T-helper 1 cell treated with Interleukin-12 subunit alpha and Interleukin-12 subunit beta and Interleukin-4 antibody, amounts not matched to agents 30 μg/mL and 1 μg/mL, for 36 hours (primary cell): ENCODE measurements around the gene ADAMTS4.
A peak's percentile ranks its signal among the peaks of the same experiment; 100 is the strongest.

Source experiments
- H3K27ac Mint-ChIP-seq: one replicate; pipeline ENCODE4 v1.8.0; 2021; ENCODE audit warnings: mild to moderate bottlenecking, mixed read lengths
- H3K27me3 Mint-ChIP-seq: one replicate; pipeline ENCODE4 v1.8.0; 2021; ENCODE audit warnings: low read depth, mixed read lengths
- H3K36me3 Mint-ChIP-seq: one replicate; pipeline ENCODE4 v1.8.0; 2021; ENCODE audit warnings: low read depth, mixed read lengths
- H3K4me1 Mint-ChIP-seq: one replicate; pipeline ENCODE4 v1.8.0; 2021; ENCODE audit warnings: low read depth, mixed read lengths
- H3K4me3 Mint-ChIP-seq: one replicate; pipeline ENCODE4 v1.8.0; 2021; ENCODE audit warnings: mild to moderate bottlenecking, moderate library complexity, mixed read lengths
- H3K9me3 Mint-ChIP-seq: one replicate; pipeline ENCODE4 v1.8.0; 2021; ENCODE audit warnings: mixed read lengths

The ADAMTS4 gene

DNA sequence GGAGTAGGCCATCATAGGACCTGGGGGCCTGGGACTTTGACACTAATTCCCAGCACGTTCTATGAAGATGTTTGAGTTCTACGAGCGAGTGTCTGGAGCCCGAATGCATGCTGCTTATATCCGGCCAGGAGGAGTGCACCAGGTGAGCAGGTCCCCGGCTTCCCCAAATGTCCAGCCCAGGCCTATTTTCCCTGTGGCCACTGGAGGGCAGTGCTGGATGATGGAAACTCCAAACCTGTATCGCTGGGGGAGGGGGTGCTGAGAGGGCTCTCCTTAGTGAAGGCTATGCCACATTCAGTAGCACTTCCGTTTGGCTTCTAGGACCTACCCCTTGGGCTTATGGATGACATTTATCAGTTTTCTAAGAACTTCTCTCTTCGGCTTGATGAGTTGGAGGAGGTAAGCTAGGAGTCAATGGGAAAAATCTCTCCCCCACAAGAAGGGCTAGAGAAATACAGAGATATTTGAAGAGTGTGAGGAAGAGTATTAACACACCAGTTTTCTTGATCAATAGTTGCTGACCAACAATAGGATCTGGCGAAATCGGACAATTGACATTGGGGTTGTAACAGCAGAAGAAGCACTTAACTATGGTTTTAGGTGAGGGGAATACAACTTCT is 11.0 kb upstream of the ADAMTS4 start:
- Mint-ChIP-seq H3K27me3 (no peaks in the 10 kb centered on the region), H3K27ac (peak overlapping the region; percentile 27), H3K4me1 (peaks cover 33% of the 10 kb centered on the region), H3K9me3 (no peaks in the 10 kb centered on the region), H3K4me3 (no peak overlapping the region), H3K36me3 (peaks cover 62% of the 10 kb centered on the region)

GRCh38 chr1:161207173-161207572 is 8.3 kb upstream of the ADAMTS4 start:
- no peak overlapping the region for H3K27ac Mint-ChIP-seq
- no peaks in the 10 kb centered on the region for H3K9me3 Mint-ChIP-seq
- H3K36me3 Mint-ChIP-seq = peaks cover 59% of the 10 kb centered on the region
- no peaks in the 10 kb centered on the region for H3K27me3 Mint-ChIP-seq
- peaks cover 40% of the 10 kb centered on the region for H3K4me1 Mint-ChIP-seq
- H3K4me3 Mint-ChIP-seq = no peak overlapping the region

DNA sequence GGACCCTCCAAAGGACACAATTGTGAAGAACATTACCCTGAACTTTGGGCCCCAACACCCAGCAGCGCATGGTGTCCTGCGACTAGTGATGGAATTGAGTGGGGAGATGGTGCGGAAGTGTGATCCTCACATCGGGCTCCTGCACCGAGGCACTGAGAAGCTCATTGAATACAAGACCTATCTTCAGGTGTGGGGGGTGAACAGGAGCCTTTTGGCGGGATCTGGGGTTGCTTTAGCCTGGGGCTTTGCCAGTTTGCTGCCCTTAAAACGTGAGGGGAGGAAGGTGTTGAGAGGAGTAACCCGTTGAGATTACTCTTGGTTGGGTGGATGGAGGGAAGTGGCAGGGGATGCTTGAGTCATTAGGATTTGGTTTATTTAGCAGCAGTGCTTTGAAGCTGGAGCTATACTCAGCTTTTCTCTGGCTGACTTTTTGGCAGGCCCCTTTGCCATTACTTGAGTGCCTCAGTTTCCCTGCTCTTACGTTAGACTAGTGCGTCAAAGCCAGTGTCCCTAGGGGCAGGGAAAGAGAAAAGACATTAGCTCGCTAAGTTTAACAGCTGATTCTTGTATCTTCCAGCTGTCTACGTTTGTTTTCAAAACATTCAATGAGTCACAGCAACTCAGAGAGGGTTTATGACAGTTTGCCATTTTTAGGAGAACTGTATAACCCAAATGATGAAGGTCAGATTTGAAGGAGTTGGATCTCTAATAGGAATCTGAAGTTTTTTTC is 7.7 kb upstream of the ADAMTS4 start:
- H3K36me3 Mint-ChIP-seq = peaks cover 54% of the 10 kb centered on the region
- peak overlapping the region; percentile 38 for H3K27ac Mint-ChIP-seq
- H3K4me1 Mint-ChIP-seq = peaks cover 43% of the 10 kb centered on the region
- H3K4me3 Mint-ChIP-seq = no peak overlapping the region
- H3K9me3 Mint-ChIP-seq = no peaks in the 10 kb centered on the region
- H3K27me3 Mint-ChIP-seq = no peaks in the 10 kb centered on the region

GRCh38 chr1:161201836-161202712 is 3.2 kb upstream of the ADAMTS4 start, which contains the start of gene NDUFS2:
NDUFS2 (plus strand) TSS chr1:161202367; CDS start chr1:161202386, 19 bp downstream.
- peaks cover 34% of the 10 kb centered on the region for H3K36me3 Mint-ChIP-seq
- H3K4me1 Mint-ChIP-seq = peaks cover 62% of the 10 kb centered on the region
- H3K9me3 Mint-ChIP-seq = no peaks in the 10 kb centered on the region
- peak within 1 kb of the TSS; percentile 96 for H3K27ac Mint-ChIP-seq
- peak within 1 kb of the TSS; percentile 95 for H3K4me3 Mint-ChIP-seq
- H3K27me3 Mint-ChIP-seq = no peaks in the 10 kb centered on the region

DNA sequence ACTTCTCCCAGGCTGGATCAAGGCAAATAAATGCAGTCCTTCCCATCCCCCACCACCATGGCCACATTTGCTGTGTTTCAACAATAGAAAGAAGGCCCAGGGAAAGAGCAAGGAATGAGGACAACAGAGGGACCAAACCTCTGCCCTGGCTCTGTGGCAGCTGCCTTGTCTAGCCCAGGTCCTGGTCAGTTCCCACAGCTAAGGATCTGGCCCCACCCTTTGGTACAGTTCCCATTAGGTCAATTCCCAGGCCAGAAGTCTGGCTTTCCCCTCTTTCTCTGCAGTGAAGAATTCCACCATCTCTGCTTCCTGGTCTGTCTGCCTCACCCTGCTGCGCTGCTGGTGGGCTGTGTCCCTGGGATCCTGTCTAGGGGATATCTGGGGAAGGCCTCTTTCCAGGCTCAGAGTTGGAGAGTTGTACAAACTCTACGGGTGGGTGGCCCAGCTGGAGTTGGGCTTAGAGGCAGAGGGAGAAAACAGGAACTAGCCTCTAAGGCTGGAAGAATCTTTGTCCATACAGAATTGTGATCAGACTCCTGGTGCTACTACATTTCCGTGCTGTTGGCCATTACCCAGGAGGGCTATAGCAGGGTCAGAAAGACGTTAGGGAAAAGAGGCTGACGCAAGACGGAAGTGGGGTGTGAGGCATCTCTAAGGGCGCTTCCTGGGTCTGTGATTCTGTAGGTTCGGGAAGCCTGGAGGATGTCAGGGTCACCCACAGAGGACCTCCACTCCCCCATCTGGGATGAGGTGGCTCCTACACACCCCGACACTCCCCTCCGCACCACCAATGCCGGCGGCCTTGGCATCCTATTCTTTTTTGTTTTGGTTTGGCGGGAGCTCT is 2.4 kb upstream of the ADAMTS4 start:
- Mint-ChIP-seq H3K27ac (peak overlapping the region; percentile 96), H3K36me3 (peaks cover 28% of the 10 kb centered on the region), H3K4me1 (peaks cover 58% of the 10 kb centered on the region), H3K9me3 (no peaks in the 10 kb centered on the region), H3K27me3 (no peaks in the 10 kb centered on the region), H3K4me3 (peak overlapping the region; percentile 95)

- Mint-ChIP-seq H3K27ac (peak overlapping the region; percentile 96), H3K9me3 (no peaks in the 10 kb centered on the region), H3K4me3 (peak overlapping the region; percentile 39), H3K4me1 (peaks cover 55% of the 10 kb centered on the region), H3K36me3 (peaks cover 23% of the 10 kb centered on the region), H3K27me3 (no peaks in the 10 kb centered on the region)
Observed at GRCh38 chr1:161200421-161200991, 1.7 kb upstream of the ADAMTS4 start.

DNA sequence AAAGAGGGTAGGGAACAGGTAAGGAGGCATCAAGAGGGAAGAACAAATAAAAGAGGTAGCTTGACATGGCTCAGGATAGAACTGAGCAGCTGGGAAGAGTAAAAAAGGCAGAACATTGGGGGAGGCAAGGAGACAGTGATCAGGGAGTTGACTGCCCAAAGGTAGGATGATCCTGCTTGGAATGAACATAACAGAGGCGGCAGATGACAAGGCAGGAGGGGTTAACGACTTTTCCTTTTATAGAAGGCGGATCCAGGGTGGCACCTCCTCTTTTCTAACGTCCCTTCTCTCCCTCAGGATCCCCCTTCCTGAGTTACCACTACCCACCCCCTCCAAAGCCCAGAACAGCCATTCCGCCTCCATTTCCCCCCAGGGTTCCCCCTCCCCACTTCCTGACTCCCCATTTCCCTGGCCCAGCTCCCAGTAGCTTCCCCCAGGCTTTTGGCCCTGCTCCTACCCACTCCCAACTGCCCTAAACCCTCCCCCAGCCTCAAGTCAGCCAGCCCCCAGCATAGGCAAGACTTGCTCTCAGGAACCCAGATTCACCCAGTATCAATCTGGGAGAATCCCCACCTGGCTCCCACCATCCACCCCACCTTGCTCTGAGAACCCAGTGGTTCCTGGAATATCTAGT is 769 bp upstream of the ADAMTS4 start:
- H3K4me3 Mint-ChIP-seq = peak overlapping the region; percentile 39
- peak overlapping the region; percentile 96 for H3K27ac Mint-ChIP-seq
- no peaks in the 10 kb centered on the region for H3K9me3 Mint-ChIP-seq
- H3K4me1 Mint-ChIP-seq = peaks cover 56% of the 10 kb centered on the region
- H3K27me3 Mint-ChIP-seq = no peaks in the 10 kb centered on the region
- peaks cover 19% of the 10 kb centered on the region for H3K36me3 Mint-ChIP-seq

DNA sequence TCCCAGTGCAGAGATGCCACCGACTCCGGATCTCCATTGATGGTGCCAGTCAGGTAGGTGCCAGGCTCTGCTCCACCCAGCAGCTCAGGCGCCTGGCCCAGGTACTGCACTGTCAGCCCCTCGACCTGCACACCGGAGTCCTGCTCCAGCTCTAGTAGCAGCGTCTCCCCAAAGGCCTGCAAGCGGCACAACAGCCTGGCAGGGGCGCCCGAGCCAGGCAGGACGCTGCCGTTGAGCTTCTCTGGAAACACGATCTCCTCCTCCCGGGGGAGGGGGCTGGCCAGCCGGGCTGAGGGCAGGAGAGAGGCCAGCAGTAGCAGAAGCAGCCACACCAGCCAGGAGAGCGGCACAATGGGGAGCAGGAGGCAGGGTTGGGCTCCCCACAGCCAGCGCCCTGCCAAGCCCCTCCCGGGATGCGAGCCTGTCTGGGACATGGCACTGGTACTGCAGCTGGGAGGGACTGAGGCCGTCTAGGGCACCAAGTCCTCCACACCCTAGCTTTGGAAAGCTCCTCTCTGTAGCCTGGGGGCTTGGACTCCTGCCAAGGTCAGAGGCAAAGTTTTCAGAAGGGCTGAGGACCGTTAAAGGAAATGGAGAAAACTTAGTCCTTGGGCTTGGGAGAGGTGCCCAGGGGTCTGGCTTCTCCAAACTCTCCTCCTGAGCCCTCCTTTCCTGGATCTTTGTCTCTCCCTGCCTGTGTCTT is 509 bp downstream of the ADAMTS4 start:
- Mint-ChIP-seq H3K27ac (peak overlapping the region; percentile 55), H3K4me3 (no peak overlapping the region)

GRCh38 chr1:161197560-161198193 is 1.2 kb downstream of the ADAMTS4 start:
- peaks cover 42% of the 10 kb centered on the region for H3K4me1 Mint-ChIP-seq
- H3K4me3 Mint-ChIP-seq = no peak overlapping the region
- no peaks in the 10 kb centered on the region for H3K9me3 Mint-ChIP-seq
- peak overlapping the region; percentile 55 for H3K27ac Mint-ChIP-seq
- no peaks in the 10 kb centered on the region for H3K27me3 Mint-ChIP-seq
- peaks cover 6% of the 10 kb centered on the region for H3K36me3 Mint-ChIP-seq

More for the DNA sequence above, 509 bp downstream of the ADAMTS4 start:
- Mint-ChIP-seq H3K27me3 (no peaks in the 10 kb centered on the region), H3K9me3 (no peaks in the 10 kb centered on the region), H3K36me3 (peaks cover 8% of the 10 kb centered on the region), H3K4me1 (peaks cover 44% of the 10 kb centered on the region)

DNA sequence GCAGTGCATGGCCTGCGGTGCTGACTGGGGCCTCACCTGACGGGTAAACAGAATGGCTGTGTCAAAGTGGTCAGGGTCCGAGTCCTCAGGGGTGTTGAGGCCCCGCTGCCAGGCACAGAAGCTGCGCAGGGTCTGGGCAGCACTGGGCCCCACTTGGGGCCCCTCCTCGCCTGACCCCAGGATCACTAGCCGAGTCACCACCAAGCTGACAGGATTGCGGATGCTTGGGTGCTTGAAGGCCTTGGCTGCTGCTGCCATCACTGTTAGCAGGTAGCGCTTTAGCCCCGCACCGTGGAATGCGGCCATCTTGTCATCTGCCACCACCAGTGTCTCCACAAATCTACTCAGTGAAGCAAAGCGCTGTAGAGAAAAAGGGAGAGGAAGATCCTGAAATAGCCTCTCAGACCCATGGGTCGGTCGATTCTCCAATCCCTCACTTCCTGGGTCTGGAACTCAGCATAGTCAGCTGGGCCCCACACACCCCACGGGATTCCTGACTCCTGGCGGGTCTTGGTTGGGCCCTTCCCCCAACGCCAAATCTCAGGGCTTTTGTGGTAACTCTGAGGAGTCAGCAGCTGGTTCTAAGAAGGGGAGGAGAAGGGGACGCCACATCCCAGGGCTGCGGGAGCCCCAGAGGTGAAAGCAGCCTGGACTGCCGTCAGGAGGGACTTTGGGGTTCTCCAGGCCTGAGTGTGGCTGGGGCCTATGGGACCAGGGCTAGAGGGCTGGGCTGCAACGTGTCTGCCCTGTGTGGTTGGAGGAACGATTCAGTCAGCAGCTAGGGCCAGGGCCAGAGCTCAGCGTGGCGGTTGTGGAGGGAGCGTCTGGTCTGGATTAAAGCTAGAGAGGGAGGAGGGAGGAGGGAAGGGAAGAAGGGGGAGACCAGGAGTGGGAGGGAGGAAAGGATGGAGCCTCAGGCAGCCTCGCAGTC is 2.1 kb downstream of the ADAMTS4 start:
- Mint-ChIP-seq H3K27ac (peak overlapping the region; percentile 65), H3K27me3 (no peaks in the 10 kb centered on the region), H3K4me1 (peaks cover 49% of the 10 kb centered on the region), H3K9me3 (no peaks in the 10 kb centered on the region), H3K36me3 (no peaks in the 10 kb centered on the region), H3K4me3 (no peak overlapping the region)

- Mint-ChIP-seq H3K36me3 (no peaks in the 10 kb centered on the region), H3K4me3 (peak overlapping the region; percentile 40), H3K27me3 (no peaks in the 10 kb centered on the region), H3K27ac (no peak overlapping the region), H3K9me3 (no peaks in the 10 kb centered on the region), H3K4me1 (peaks cover 43% of the 10 kb centered on the region)
Observed at GRCh38 chr1:161196111-161196510, 2.7 kb downstream of the ADAMTS4 start.

GRCh38 chr1:161195171-161195570 is 3.7 kb downstream of the ADAMTS4 start:
- H3K27me3 Mint-ChIP-seq = no peaks in the 10 kb centered on the region
- H3K4me3 Mint-ChIP-seq = no peak overlapping the region
- H3K4me1 Mint-ChIP-seq = peaks cover 34% of the 10 kb centered on the region
- no peaks in the 10 kb centered on the region for H3K9me3 Mint-ChIP-seq
- no peaks in the 10 kb centered on the region for H3K36me3 Mint-ChIP-seq
- H3K27ac Mint-ChIP-seq = peak overlapping the region; percentile 67
